ENCODE measurements around the gene GNB1.
A peak's percentile ranks its signal among the peaks of the same experiment; 100 is the strongest.

The GNB1 gene

GRCh38 chr1:1793481-1794244 lies 97.2 kb downstream of the GNB1 start:
- Histone ChIP-seq H3K4me1 (ENCODE audit: insufficient read depth, low read length) (no peaks in the 10 kb centered on the region), H3K9ac (ENCODE audit: low read length) (no peak overlapping the region), H3K4me3 (ENCODE audit: low read depth in 1 of 2, low read length in 2 of 2) (no peak overlapping the region), H3K36me3 (ENCODE audit: insufficient read depth, low read length) (peaks cover 71% of the 10 kb centered on the region), H3K9me3 (ENCODE audit: low read length) (no peaks in the 10 kb centered on the region), H3K27me3 (ENCODE audit: control insufficient read depth in 1 of 2, insufficient read depth in 2 of 2, low read length in 2 of 2) (no peaks in the 10 kb centered on the region), H3K27ac (ENCODE audit: low read depth, low read length) (no peak overlapping the region)

- peaks cover 80% of the 10 kb centered on the region for H3K36me3 ChIP-seq (ENCODE audit: insufficient read depth, low read length)
- no peaks in the 10 kb centered on the region for H3K9me3 ChIP-seq (ENCODE audit: low read length)
- H3K27me3 ChIP-seq (ENCODE audit: control insufficient read depth in 1 of 2, insufficient read depth in 2 of 2, low read length in 2 of 2): no peaks in the 10 kb centered on the region
- H3K9ac ChIP-seq (ENCODE audit: low read length): no peak overlapping the region
- H3K4me1 ChIP-seq (ENCODE audit: insufficient read depth, low read length): no peaks in the 10 kb centered on the region
- H3K4me3 ChIP-seq (ENCODE audit: low read depth in 1 of 2, low read length in 2 of 2): no peak overlapping the region
- no peak overlapping the region for H3K27ac ChIP-seq (ENCODE audit: low read depth, low read length)
Observed at GRCh38 chr1:1788646-1789431, 102.0 kb downstream of the GNB1 start.

GRCh38 chr1:1788136-1788535 lies 102.8 kb downstream of the GNB1 start:
- Histone ChIP-seq H3K4me3 (ENCODE audit: low read depth in 1 of 2, low read length in 2 of 2) (no peak overlapping the region), H3K9me3 (ENCODE audit: low read length) (no peaks in the 10 kb centered on the region), H3K9ac (ENCODE audit: low read length) (no peak overlapping the region)

GRCh38 chr1:1786836-1787605 lies 103.9 kb downstream of the GNB1 start:
- H3K27me3 ChIP-seq (ENCODE audit: control insufficient read depth in 1 of 2, insufficient read depth in 2 of 2, low read length in 2 of 2): no peaks in the 10 kb centered on the region
- H3K36me3 ChIP-seq (ENCODE audit: insufficient read depth, low read length): peaks cover 65% of the 10 kb centered on the region
- peaks cover 8% of the 10 kb centered on the region for H3K4me1 ChIP-seq (ENCODE audit: insufficient read depth, low read length)
- no peak overlapping the region for H3K9ac ChIP-seq (ENCODE audit: low read length)
- H3K4me3 ChIP-seq (ENCODE audit: low read depth in 1 of 2, low read length in 2 of 2): no peak overlapping the region
- H3K27ac ChIP-seq (ENCODE audit: low read depth, low read length): no peak overlapping the region
- H3K9me3 ChIP-seq (ENCODE audit: low read length): no peaks in the 10 kb centered on the region

More at GRCh38 chr1:1788136-1788535, 102.8 kb downstream of the GNB1 start:
- H3K4me1 ChIP-seq (ENCODE audit: insufficient read depth, low read length): no peaks in the 10 kb centered on the region
- H3K27ac ChIP-seq (ENCODE audit: low read depth, low read length): no peak overlapping the region
- peaks cover 73% of the 10 kb centered on the region for H3K36me3 ChIP-seq (ENCODE audit: insufficient read depth, low read length)
- no peaks in the 10 kb centered on the region for H3K27me3 ChIP-seq (ENCODE audit: control insufficient read depth in 1 of 2, insufficient read depth in 2 of 2, low read length in 2 of 2)

GRCh38 chr1:1785666-1786065 lies 105.2 kb downstream of the GNB1 start:
- Histone ChIP-seq H3K4me3 (ENCODE audit: low read depth in 1 of 2, low read length in 2 of 2) (no peak overlapping the region), H3K27me3 (ENCODE audit: control insufficient read depth in 1 of 2, insufficient read depth in 2 of 2, low read length in 2 of 2) (no peaks in the 10 kb centered on the region), H3K9ac (ENCODE audit: low read length) (no peak overlapping the region), H3K36me3 (ENCODE audit: insufficient read depth, low read length) (peaks cover 58% of the 10 kb centered on the region), H3K27ac (ENCODE audit: low read depth, low read length) (no peak overlapping the region), H3K9me3 (ENCODE audit: low read length) (no peaks in the 10 kb centered on the region), H3K4me1 (ENCODE audit: insufficient read depth, low read length) (peaks cover 22% of the 10 kb centered on the region)

GRCh38 chr1:1784933-1785332 lies 106.0 kb downstream of the GNB1 start:
- Histone ChIP-seq H3K27ac (ENCODE audit: low read depth, low read length) (no peak overlapping the region), H3K27me3 (ENCODE audit: control insufficient read depth in 1 of 2, insufficient read depth in 2 of 2, low read length in 2 of 2) (no peaks in the 10 kb centered on the region), H3K9ac (ENCODE audit: low read length) (no peak overlapping the region), H3K9me3 (ENCODE audit: low read length) (no peaks in the 10 kb centered on the region), H3K4me1 (ENCODE audit: insufficient read depth, low read length) (peaks cover 23% of the 10 kb centered on the region), H3K4me3 (ENCODE audit: low read depth in 1 of 2, low read length in 2 of 2) (no peak overlapping the region), H3K36me3 (ENCODE audit: insufficient read depth, low read length) (peaks cover 51% of the 10 kb centered on the region)

GRCh38 chr1:1783320-1783719 lies 107.6 kb downstream of the GNB1 start:
- Histone ChIP-seq H3K4me3 (ENCODE audit: low read depth in 1 of 2, low read length in 2 of 2) (no peak overlapping the region), H3K27ac (ENCODE audit: low read depth, low read length) (no peak overlapping the region), H3K9me3 (ENCODE audit: low read length) (no peaks in the 10 kb centered on the region), H3K36me3 (ENCODE audit: insufficient read depth, low read length) (peaks cover 39% of the 10 kb centered on the region), H3K27me3 (ENCODE audit: control insufficient read depth in 1 of 2, insufficient read depth in 2 of 2, low read length in 2 of 2) (no peaks in the 10 kb centered on the region), H3K9ac (ENCODE audit: low read length) (no peak overlapping the region), H3K4me1 (ENCODE audit: insufficient read depth, low read length) (peaks cover 23% of the 10 kb centered on the region)

GRCh38 chr1:1782399-1783221 lies 108.3 kb downstream of the GNB1 start:
- Histone ChIP-seq H3K27me3 (ENCODE audit: control insufficient read depth in 1 of 2, insufficient read depth in 2 of 2, low read length in 2 of 2) (no peaks in the 10 kb centered on the region), H3K9ac (ENCODE audit: low read length) (no peak overlapping the region), H3K4me3 (ENCODE audit: low read depth in 1 of 2, low read length in 2 of 2) (peak overlapping the region in 1 of 2 donors; percentile 4), H3K9me3 (ENCODE audit: low read length) (no peaks in the 10 kb centered on the region), H3K27ac (ENCODE audit: low read depth, low read length) (no peak overlapping the region), H3K36me3 (ENCODE audit: insufficient read depth, low read length) (peaks cover 32% of the 10 kb centered on the region), H3K4me1 (ENCODE audit: insufficient read depth, low read length) (peaks cover 23% of the 10 kb centered on the region)

GRCh38 chr1:1781526-1781903 lies 109.4 kb downstream of the GNB1 start:
- Histone ChIP-seq H3K27me3 (ENCODE audit: control insufficient read depth in 1 of 2, insufficient read depth in 2 of 2, low read length in 2 of 2) (no peaks in the 10 kb centered on the region), H3K9me3 (ENCODE audit: low read length) (no peaks in the 10 kb centered on the region), H3K9ac (ENCODE audit: low read length) (no peak overlapping the region), H3K27ac (ENCODE audit: low read depth, low read length) (no peak overlapping the region), H3K4me3 (ENCODE audit: low read depth in 1 of 2, low read length in 2 of 2) (no peak overlapping the region), H3K36me3 (ENCODE audit: insufficient read depth, low read length) (peaks cover 21% of the 10 kb centered on the region), H3K4me1 (ENCODE audit: insufficient read depth, low read length) (peaks cover 31% of the 10 kb centered on the region)

- peaks cover 37% of the 10 kb centered on the region for H3K4me1 ChIP-seq (ENCODE audit: insufficient read depth, low read length)
- H3K27ac ChIP-seq (ENCODE audit: low read depth, low read length): no peak overlapping the region
- no peaks in the 10 kb centered on the region for H3K9me3 ChIP-seq (ENCODE audit: low read length)
- H3K4me3 ChIP-seq (ENCODE audit: low read depth in 1 of 2, low read length in 2 of 2): no peak overlapping the region
- H3K36me3 ChIP-seq (ENCODE audit: insufficient read depth, low read length): peaks cover 14% of the 10 kb centered on the region
- H3K9ac ChIP-seq (ENCODE audit: low read length): no peak overlapping the region
- no peaks in the 10 kb centered on the region for H3K27me3 ChIP-seq (ENCODE audit: control insufficient read depth in 1 of 2, insufficient read depth in 2 of 2, low read length in 2 of 2)
Observed at GRCh38 chr1:1780598-1781525, 110.0 kb downstream of the GNB1 start.

All from muscle layer of colon (tissue), 2 donors.